Central memory CD8-positive, alpha-beta T cell (primary cell): Measurements from ENCODE around the gene ATOSB.

ENCODE experiments used
- ATAC-seq: fragments of 150-1000 bp; cut with Tn5 transposase; replicated peaks from 2 replicates; pipeline ENCODE4 v1.10.0; 2022; ENCODE audit warnings: mild to moderate bottlenecking, moderate FRiP score, moderate number of reproducible peaks; ENCODE audit not compliant: poor library complexity, severe bottlenecking; ENCODE audit errors: extremely low read depth
- DNase-seq, 2 donors: peaks; one replicate each; pipeline ENCODE4 v3.0.0; 2021; ENCODE audit warnings: low spot score in 2 of 2
- H3K27ac Mint-ChIP-seq: one replicate; pipeline ENCODE4 v1.8.0; 2022; ENCODE audit warnings: low read depth, mild to moderate bottlenecking, moderate library complexity, mixed read lengths
- H3K27me3 Mint-ChIP-seq: one replicate; pipeline ENCODE4 v1.8.0; 2022; ENCODE audit warnings: mixed read lengths
- H3K36me3 Mint-ChIP-seq: one replicate; pipeline ENCODE4 v1.8.0; 2022; ENCODE audit warnings: mild to moderate bottlenecking, moderate library complexity, mixed read lengths; ENCODE audit not compliant: insufficient read depth
- H3K4me1 Mint-ChIP-seq: one replicate; pipeline ENCODE4 v1.8.0; 2022; ENCODE audit warnings: mixed read lengths
- H3K4me3 Mint-ChIP-seq: one replicate; pipeline ENCODE4 v1.8.0; 2022; ENCODE audit warnings: mild to moderate bottlenecking, moderate library complexity, mixed read lengths
- H3K9me3 Mint-ChIP-seq: one replicate; pipeline ENCODE4 v1.8.0; 2022; ENCODE audit warnings: mixed read lengths

The ATOSB gene

GRCh38 chr9:35072461-35073278 lies 43.0 kb downstream of the ATOSB start, which contains the start of gene VCP:
Gene VCP (minus strand): TSS chr9:35072625. CDS start chr9:35072353, 272 bp downstream.
- ATAC-seq = peak; percentile 93
- peaks cover 56% of the 10 kb centered on the region for H3K4me1 Mint-ChIP-seq

GRCh38 chr9:35071814-35072460 lies 43.7 kb downstream of the ATOSB start:
- Mint-ChIP-seq H3K4me3 (peak overlapping the region; percentile 83), H3K4me1 (peaks cover 61% of the 10 kb centered on the region), H3K9me3 (no peaks in the 10 kb centered on the region), H3K27me3 (no peaks in the 10 kb centered on the region), H3K27ac (peak overlapping the region; percentile 94), H3K36me3 (peaks cover 37% of the 10 kb centered on the region)
- DNase-seq (peak; percentile 58 to 61), ATAC-seq (peak; percentile 49)

More at GRCh38 chr9:35072461-35073278, 43.0 kb downstream of the ATOSB start, which contains the start of gene VCP:
- H3K27me3 Mint-ChIP-seq = no peaks in the 10 kb centered on the region
- H3K4me3 Mint-ChIP-seq = peak within 1 kb of the TSS; percentile 83
- H3K27ac Mint-ChIP-seq = peak within 1 kb of the TSS; percentile 94
- DNase-seq = peak; percentile 90 to 97
- no peaks in the 10 kb centered on the region for H3K9me3 Mint-ChIP-seq
- peaks cover 29% of the 10 kb centered on the region for H3K36me3 Mint-ChIP-seq

- no peaks in the 10 kb centered on the region for H3K27me3 Mint-ChIP-seq
- H3K9me3 Mint-ChIP-seq = no peaks in the 10 kb centered on the region
- ATAC-seq (no peak), DNase-seq (no peak)
- H3K36me3 Mint-ChIP-seq = peaks cover 45% of the 10 kb centered on the region
- H3K4me1 Mint-ChIP-seq = peaks cover 64% of the 10 kb centered on the region
- peak overlapping the region; percentile 83 for H3K4me3 Mint-ChIP-seq
- peak overlapping the region; percentile 94 for H3K27ac Mint-ChIP-seq
Measured at GRCh38 chr9:35070823-35071813, 44.5 kb downstream of the ATOSB start.

- peak overlapping the region; percentile 83 for H3K4me3 Mint-ChIP-seq
- H3K36me3 Mint-ChIP-seq = peaks cover 64% of the 10 kb centered on the region
- H3K27ac Mint-ChIP-seq = peak overlapping the region; percentile 74
- H3K27me3 Mint-ChIP-seq = no peaks in the 10 kb centered on the region
- peaks cover 60% of the 10 kb centered on the region for H3K4me1 Mint-ChIP-seq
- DNase-seq (no peak), ATAC-seq (no peak)
- H3K9me3 Mint-ChIP-seq = no peaks in the 10 kb centered on the region
Measured at GRCh38 chr9:35069020-35069419, 46.6 kb downstream of the ATOSB start.

- Mint-ChIP-seq H3K27me3 (no peaks in the 10 kb centered on the region), H3K4me3 (no peak overlapping the region), H3K36me3 (peaks cover 78% of the 10 kb centered on the region)
Measured at GRCh38 chr9:35067056-35067455, 48.6 kb downstream of the ATOSB start.

GRCh38 chr9:35060548-35061207 lies 55.0 kb downstream of the ATOSB start:
- no peaks in the 10 kb centered on the region for H3K27me3 Mint-ChIP-seq
- H3K27ac Mint-ChIP-seq = no peak overlapping the region
- no peak for DNase-seq
- H3K4me1 Mint-ChIP-seq = peaks cover 12% of the 10 kb centered on the region
- H3K36me3 Mint-ChIP-seq = peaks cover 91% of the 10 kb centered on the region
- no peak for ATAC-seq
- no peak overlapping the region for H3K4me3 Mint-ChIP-seq
- H3K9me3 Mint-ChIP-seq = no peaks in the 10 kb centered on the region

More at GRCh38 chr9:35067056-35067455, 48.6 kb downstream of the ATOSB start:
- ATAC-seq (no peak), DNase-seq (no peak)
- H3K27ac Mint-ChIP-seq = no peak overlapping the region
- no peaks in the 10 kb centered on the region for H3K9me3 Mint-ChIP-seq
- H3K4me1 Mint-ChIP-seq = peaks cover 49% of the 10 kb centered on the region

- ATAC-seq (no peak), DNase-seq (no peak)
- no peaks in the 10 kb centered on the region for H3K27me3 Mint-ChIP-seq
- peaks cover 12% of the 10 kb centered on the region for H3K4me1 Mint-ChIP-seq
- peaks cover 87% of the 10 kb centered on the region for H3K36me3 Mint-ChIP-seq
- H3K27ac Mint-ChIP-seq = no peak overlapping the region
- no peak overlapping the region for H3K4me3 Mint-ChIP-seq
- no peaks in the 10 kb centered on the region for H3K9me3 Mint-ChIP-seq
Measured at GRCh38 chr9:35059438-35059837, 56.2 kb downstream of the ATOSB start.

- peaks cover 12% of the 10 kb centered on the region for H3K4me1 Mint-ChIP-seq
- no peak overlapping the region for H3K27ac Mint-ChIP-seq
- H3K36me3 Mint-ChIP-seq = peaks cover 78% of the 10 kb centered on the region
- no peak for ATAC-seq
- no peak for DNase-seq
- H3K4me3 Mint-ChIP-seq = no peak overlapping the region
- H3K27me3 Mint-ChIP-seq = no peaks in the 10 kb centered on the region
- no peaks in the 10 kb centered on the region for H3K9me3 Mint-ChIP-seq
Measured at GRCh38 chr9:35057271-35057620, 58.4 kb downstream of the ATOSB start.

- peaks cover 12% of the 10 kb centered on the region for H3K4me1 Mint-ChIP-seq
- H3K27ac Mint-ChIP-seq = no peak overlapping the region
- H3K9me3 Mint-ChIP-seq = no peaks in the 10 kb centered on the region
- peaks cover 77% of the 10 kb centered on the region for H3K36me3 Mint-ChIP-seq
- no peak for ATAC-seq
- H3K27me3 Mint-ChIP-seq = no peaks in the 10 kb centered on the region
- no peak for DNase-seq
- H3K4me3 Mint-ChIP-seq = peak overlapping the region; percentile 31
Measured at GRCh38 chr9:35056571-35057270, 58.9 kb downstream of the ATOSB start.

GRCh38 chr9:35054871-35055644 lies 60.6 kb downstream of the ATOSB start:
- Mint-ChIP-seq H3K9me3 (no peaks in the 10 kb centered on the region), H3K27me3 (no peaks in the 10 kb centered on the region), H3K4me3 (no peak overlapping the region), H3K27ac (no peak overlapping the region), H3K4me1 (peaks cover 13% of the 10 kb centered on the region), H3K36me3 (peaks cover 69% of the 10 kb centered on the region)
- DNase-seq (no peak), ATAC-seq (no peak)
